Esophagus muscularis mucosa (tissue), 4 donors: ENCODE data around the gene CBL. TPM values are rescaled to one million over a fixed set of nuclear protein-coding genes. Genes with fewer than 3 reads are reported as not detected.
A peak's percentile ranks its signal among the peaks of the same experiment; 100 is the strongest.

Experiments
- DNase-seq: peaks from one replicate; pipeline ENCODE4 v3.0.0-alpha.2; 2017; ENCODE audit errors: extremely low spot score
- H3K27ac ChIP-seq, 4 donors: fragments of 200-600 bp; sonication (generic); replicated peaks in 1 of 4; 1 replicate in 3 of 4; 2 replicates in 1 of 4; pipeline ENCODE4 v1.5.1; 2016 to 2019; ENCODE audit warnings: mild to moderate bottlenecking in 1 of 4
- H3K27me3 ChIP-seq, 4 donors: fragments of 200-600 bp; sonication (generic); one replicate each; pipeline versions ENCODE4 v1.5.1 to v1.6.0; 2016 to 2019
- H3K36me3 ChIP-seq, 4 donors: fragments of 200-600 bp; sonication (generic); one replicate each; pipeline ENCODE4 v1.5.1; 2016 to 2019
- H3K4me1 ChIP-seq, 4 donors: fragments of 200-600 bp; sonication (generic); one replicate each; pipeline ENCODE4 v1.5.1; 2016 to 2019
- H3K4me3 ChIP-seq, 4 donors: fragments of 200-600 bp; sonication (generic); 1 replicate in 2 of 4; 2 replicates in 2 of 4; pipeline ENCODE4 v1.5.1; 2016 to 2019; ENCODE audit warnings: mild to moderate bottlenecking in 4 of 4, moderate library complexity in 1 of 4
- H3K9me3 ChIP-seq, 4 donors: fragments of 200-600 bp; sonication (generic); 1 replicate in 3 of 4; 2 replicates in 1 of 4; pipeline ENCODE4 v1.5.1; 2016 to 2019
- CTCF ChIP-seq, 3 experiments: fragments of 200-600 bp in 2 of 3; fragments of 450-650 bp in 1 of 3; sonication (generic) in 2 of 3; IDR thresholded peaks; one replicate each; pipeline ENCODE4 v1.5.1; 2017 to 2019; ENCODE audit warnings: antibody characterized with exemption in 3 of 3, mild to moderate bottlenecking in 2 of 3, moderate library complexity in 1 of 3
- EP300 ChIP-seq: sonication (generic); formaldehyde crosslinking; IDR thresholded peaks from one replicate; pipeline ENCODE4 v1.6.1; 2017; ENCODE audit warnings: antibody characterized with exemption
- POLR2A ChIP-seq: fragments of 450-650 bp; IDR thresholded peaks from one replicate; pipeline ENCODE4 v1.6.1; 2017; ENCODE audit warnings: antibody characterized with exemption, moderate library complexity, mild to moderate bottlenecking, low read depth
- POLR2AphosphoS5 ChIP-seq, 2 donors: sonication (generic); formaldehyde crosslinking; IDR thresholded peaks; one replicate each; pipeline ENCODE4 v1.6.1; 2017; ENCODE audit warnings: antibody characterized with exemption in 2 of 2
- WGBS: methylation state at CpG from one replicate; pipeline ENCODE4 v1.1.5; 2018; 5-methylcytosine and 5-hydroxymethylcytosine counted together
- intact Hi-C: fragments of 100-400 bp; cut with DNase I; formaldehyde crosslinking; loops from one replicate; pipeline ENCODE4 v1.15.1; 2023
- total RNA-seq, 4 donors: library from RNA; depleted of rRNA; stranded (reverse); fragments of >200 nt; gene quantifications; one replicate each; pipeline versions ENCODE4 v1.1.0 to v1.2.1, GENCODE V29; 2016

CBL gene
- total RNA-seq, 4 donors from 2014 or later: 20.7 to 27.7 (median 24.1) TPM

DNA sequence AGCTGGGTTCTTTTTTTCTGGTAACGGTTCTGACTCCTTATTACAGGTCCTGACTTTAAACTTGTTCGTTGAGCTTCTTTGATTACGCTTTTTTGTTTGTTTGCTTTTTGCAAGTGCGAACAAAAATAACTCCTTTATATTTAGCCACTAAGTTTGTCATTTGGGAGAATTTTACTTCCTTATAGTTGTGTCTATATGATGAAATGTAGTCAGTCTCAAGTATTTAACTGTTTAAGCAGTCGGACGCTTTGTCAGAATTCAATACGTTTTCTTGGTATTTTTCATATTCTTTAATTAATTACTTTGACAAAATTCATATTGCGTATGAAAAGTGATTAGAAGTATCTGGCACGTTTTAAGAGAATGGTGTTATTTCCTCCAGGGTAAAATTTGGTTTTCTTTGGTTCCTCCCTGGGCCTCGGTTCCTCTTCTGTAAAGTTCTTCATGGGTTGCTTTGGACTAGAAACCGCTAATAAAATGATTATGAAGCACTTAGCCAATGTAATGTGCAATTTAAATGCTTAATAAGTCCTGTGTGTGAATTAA lies 1.3 kb downstream of the CBL start:
- peak overlapping the region; percentile 90 to 96 (median 96) for H3K27ac ChIP-seq
- TF ChIP-seq CTCF (IDR thresholded peaks at IDR 0.05) (no peak), EP300 (no peak), POLR2AphosphoS5 (IDR thresholded peaks at IDR 0.05) (no peak)
- intact Hi-C loops: loop anchor here (5.0 kb wide), 2 partner anchors 75 to 115 kb away; no protein-coding TSS in a partner anchor
- WGBS: 19% methylated on average over 11 of the region's 11 CpGs
- DNase-seq: no peak
- H3K9me3 ChIP-seq: no peaks in the 10 kb centered on the region
- peak overlapping the region; percentile 62 to 97 (median 92) for H3K4me3 ChIP-seq
- no peaks in the 10 kb centered on the region for H3K27me3 ChIP-seq
- no peaks in the 10 kb centered on the region for H3K36me3 ChIP-seq
- peaks cover 11 to 41% (median 36%) of the 10 kb centered on the region in 4 donors for H3K4me1 ChIP-seq

- TF ChIP-seq CTCF (IDR thresholded peaks at IDR 0.05) (no peak), POLR2AphosphoS5 (IDR thresholded peaks at IDR 0.05) (no peak), POLR2A (no peak), EP300 (no peak)
- Histone ChIP-seq H3K4me1 (peaks cover 11 to 56% (median 36%) of the 10 kb centered on the region in 4 donors), H3K4me3 (no peak overlapping the region), H3K36me3 (no peaks in the 10 kb centered on the region), H3K9me3 (no peaks in the 10 kb centered on the region), H3K27me3 (no peaks in the 10 kb centered on the region), H3K27ac (no peak overlapping the region)
- intact Hi-C loops: loop anchor here (5.0 kb wide), 2 partner anchors 73 to 113 kb away; no protein-coding TSS in a partner anchor
- no peak for DNase-seq
- 88% methylated on average over 7 of the region's 7 CpGs for WGBS
These were observed 3.0 kb downstream of the CBL start for GRCh38 chr11:119209186-119209585.

- Histone ChIP-seq H3K36me3 (no peaks in the 10 kb centered on the region), H3K27me3 (no peaks in the 10 kb centered on the region), H3K9me3 (no peaks in the 10 kb centered on the region), H3K4me1 (peaks cover 11 to 54% (median 36%) of the 10 kb centered on the region in 4 donors), H3K27ac (no peak overlapping the region), H3K4me3 (no peak overlapping the region)
- TF ChIP-seq POLR2AphosphoS5 (IDR thresholded peaks at IDR 0.05): no peak
- no peak for TF ChIP-seq POLR2A
- no peak for TF ChIP-seq EP300
- no peak for TF ChIP-seq CTCF (IDR thresholded peaks at IDR 0.05)
- intact Hi-C loops: no loop called here
- WGBS: 92% methylated on average over 3 of the region's 3 CpGs
- no peak for DNase-seq
These were observed 3.9 kb downstream of the CBL start for GRCh38 chr11:119210050-119210449.

GRCh38 chr11:119218141-119218878 lies 12.2 kb downstream of the CBL start:
- no peak for DNase-seq
- Histone ChIP-seq H3K9me3 (no peaks in the 10 kb centered on the region), H3K36me3 (no peaks in the 10 kb centered on the region), H3K4me3 (no peak overlapping the region), H3K4me1 (peaks cover 7 to 24% (median 19%) of the 10 kb centered on the region in 4 donors), H3K27ac (no peak overlapping the region), H3K27me3 (no peaks in the 10 kb centered on the region)
- TF ChIP-seq CTCF (IDR thresholded peaks at IDR 0.05) (no peak), POLR2A (no peak), EP300 (no peak), POLR2AphosphoS5 (IDR thresholded peaks at IDR 0.05) (no peak)
- 77% methylated on average over 8 of the region's 8 CpGs for WGBS
- intact Hi-C loops: no loop called here
